Endothelial cell of umbilical vein (primary cell): Measurements from ENCODE around the gene C14orf119. TPM values are rescaled to one million over a fixed set of nuclear protein-coding genes. Genes with fewer than 3 reads are reported as not detected.

ENCODE experiments used
- BruUV-seq: library from RNA; stranded (reverse); fragments of 400-500 nt; replicated peaks from 2 replicates; lab custom pipeline; 2021; lab: Mats Ljungman, UMichigan
- CTCF ChIA-PET: fragments of 300-600, 350-600 bp; sonication (Branson Sonifier 250); formaldehyde crosslinking; loops from one replicate; lab custom pipeline; 2021; ENCODE audit warnings: antibody characterized with exemption, inconsistent platforms; lab: Charles Lee
- POLR2A ChIA-PET: fragments of 300-600, 350-600 bp; sonication (Branson Sonifier 250); formaldehyde crosslinking; loops from one replicate; lab custom pipeline; 2021; ENCODE audit warnings: antibody characterized with exemption, inconsistent platforms; lab: Charles Lee
- DNase-seq: peaks from one replicate; pipeline ENCODE4 v3.0.0-alpha.2; 2011; ENCODE audit warnings: low read depth, low spot score
- FAIRE-seq: peaks from 2 replicates; lab custom pipeline; 2011; peaks lifted over from hg19 to GRCh38; lab: Jason Lieb, UNC
- H2AFZ ChIP-seq: 2 replicates; pipeline ENCODE4 v1.6.0; 2012; ENCODE audit warnings: low read depth, low read length, control low read depth, inconsistent platforms
- H3K27ac ChIP-seq: 2 replicates; pipeline ENCODE4 v1.5.1; 2011; ENCODE audit warnings: low read depth, mild to moderate bottlenecking, control low read depth, low read length, moderate library complexity; ENCODE audit not compliant: insufficient read depth
- H3K27me3 ChIP-seq, 2 experiments: 2 replicates each; pipeline versions ENCODE4 v1.6.0 to v1.6.1; 2011; ENCODE audit warnings: low read length in 2 of 2, mixed read lengths in 1 of 2; ENCODE audit not compliant: control insufficient read depth in 2 of 2, insufficient read depth in 2 of 2
- H3K36me3 ChIP-seq, 2 experiments: 2 replicates in 1 of 2; 3 replicates in 1 of 2; pipeline ENCODE4 v1.5.1; 2011; ENCODE audit warnings: low read length in 2 of 2, mild to moderate bottlenecking in 1 of 2, moderate library complexity in 1 of 2; ENCODE audit not compliant: control insufficient read depth in 2 of 2, insufficient read depth in 2 of 2; ENCODE audit errors: extremely low read depth in 1 of 2
- H3K4me1 ChIP-seq: 3 replicates; pipeline ENCODE4 v1.5.1; 2011; ENCODE audit warnings: mild to moderate bottlenecking, low read length; ENCODE audit not compliant: control insufficient read depth, insufficient read depth; ENCODE audit errors: extremely low read depth
- H3K4me2 ChIP-seq: 2 replicates; pipeline ENCODE4 v1.6.1; 2011; ENCODE audit warnings: low read length, control low read depth, mixed read lengths; ENCODE audit not compliant: insufficient read depth
- H3K4me3 ChIP-seq, 3 experiments: fragments of 200-600 bp in 1 of 3; sonication (generic), shearing (Covaris generic) in 1 of 3; replicated peaks in 1 of 3; 2 replicates each; pipeline ENCODE4 v1.5.1; 2011 to 2016; ENCODE audit warnings: control low read depth in 3 of 3, low read length in 3 of 3, mild to moderate bottlenecking in 2 of 3, inconsistent platforms in 1 of 3, low read depth in 1 of 3, moderate library complexity in 1 of 3; ENCODE audit not compliant: insufficient read depth in 1 of 3
- H3K79me2 ChIP-seq: 2 replicates; pipeline ENCODE4 v1.6.0; 2012; ENCODE audit warnings: low read length, inconsistent platforms; ENCODE audit not compliant: control insufficient read depth, insufficient read depth
- H3K9ac ChIP-seq: replicated peaks from 2 replicates; pipeline ENCODE3; 2011; ENCODE audit warnings: low read length, control low read depth; ENCODE audit not compliant: insufficient read depth; ENCODE audit errors: extremely low read depth
- H3K9me1 ChIP-seq: replicated peaks from 3 replicates; pipeline ENCODE4 v1.6.0; 2011; ENCODE audit warnings: mild to moderate bottlenecking, low read length; ENCODE audit not compliant: control insufficient read depth, insufficient read depth; ENCODE audit errors: extremely low read depth
- H3K9me3 ChIP-seq: replicated peaks from 2 replicates; pipeline ENCODE4 v1.5.1; 2012; ENCODE audit warnings: low read length, inconsistent platforms; ENCODE audit not compliant: control insufficient read depth, insufficient read depth
- H4K20me1 ChIP-seq: replicated peaks from 2 replicates; pipeline ENCODE3; 2011; ENCODE audit warnings: mild to moderate bottlenecking, low read length; ENCODE audit not compliant: control insufficient read depth, insufficient read depth; ENCODE audit errors: extremely low read depth
- CTCF ChIP-seq, 2 donors: IDR thresholded peaks; 1 replicate in 1 of 2; 2 replicates in 1 of 2; pipeline ENCODE4 v1.5.1; 2011; ENCODE audit warnings: low read length in 2 of 2, mild to moderate bottlenecking in 2 of 2, moderate library complexity in 2 of 2, control low read depth in 1 of 2, inconsistent platforms in 1 of 2, low read depth in 1 of 2; ENCODE audit not compliant: insufficient read depth in 1 of 2; ENCODE audit errors: extremely low read depth in 1 of 2
- EZH2 ChIP-seq: IDR thresholded peaks from 2 replicates; pipeline ENCODE4 v1.6.1; 2012; ENCODE audit warnings: borderline replicate concordance, low read depth, mild to moderate bottlenecking, moderate library complexity, low read length, inconsistent platforms; ENCODE audit not compliant: severe bottlenecking
- FOS ChIP-seq: IDR thresholded peaks from 2 replicates; pipeline ENCODE4 v1.6.1; 2011; ENCODE audit warnings: mild to moderate bottlenecking, low read length, moderate library complexity, borderline replicate concordance; ENCODE audit not compliant: insufficient read depth
- GATA2 ChIP-seq: IDR thresholded peaks from 2 replicates; pipeline ENCODE4 v1.7.0; 2011; ENCODE audit warnings: low read depth, mild to moderate bottlenecking, moderate library complexity, mixed read lengths, low read length; ENCODE audit not compliant: insufficient read length, insufficient read depth
- JUN ChIP-seq: IDR thresholded peaks from 2 replicates; pipeline ENCODE4 v1.6.1; 2011; ENCODE audit warnings: borderline replicate concordance, low read depth; ENCODE audit not compliant: insufficient read length, insufficient read depth
- MYC ChIP-seq: IDR thresholded peaks from one replicate; pipeline ENCODE4 v1.6.1; 2011; ENCODE audit warnings: mild to moderate bottlenecking, low read depth, low read length
- POLR2A ChIP-seq: IDR thresholded peaks from 2 replicates; pipeline ENCODE4 v1.6.1; 2012; ENCODE audit warnings: low read depth, mild to moderate bottlenecking, control low read depth, low read length
- POLR2AphosphoS5 ChIP-seq: IDR thresholded peaks from 2 replicates; pipeline ENCODE4 v1.6.1; 2012; ENCODE audit warnings: low read depth, mild to moderate bottlenecking, control low read depth, low read length, moderate library complexity; ENCODE audit not compliant: insufficient read depth
- dilution Hi-C: fragments of 300-500 bp; cut with MboI; formaldehyde crosslinking; loops from one replicate; pipeline ENCODE4 v1.15.0; 2019; ENCODE audit warnings: low sequenced_read_pairs; ENCODE audit not compliant: extremely low pct_ligation_motif_present
- intact Hi-C: fragments of 100-400 bp; cut with micrococcal nuclease; formaldehyde crosslinking; loops from one replicate; pipeline ENCODE4 v1.10.0; 2022
- polyA plus RNA-seq, 4 experiments: library from polyadenylated mRNA; depleted of rRNA in 3 of 4; stranded (reverse) in 3 of 4; unstranded in 1 of 4; fragments of >200 nt; gene quantifications; 2 replicates each; pipeline versions ENCODE4 v1.2.1 to v1.2.3, GENCODE V29; 2011 to 2012; ENCODE audit warnings: missing spikeins in 1 of 4
- total RNA-seq: library from RNA; stranded (reverse); gene quantifications from 2 replicates; pipeline ENCODE4 v1.2.3, GENCODE V29; 2021
- TF ChIP-seq, protein P1 (sequence below): IDR thresholded peaks from 2 replicates; pipeline ENCODE4 v1.6.1; 2011; ENCODE audit not compliant: insufficient read depth, insufficient read length

C14orf119 gene
- total and polyA plus RNA-seq, 2 donors (not counting 3 experiments of a cell fraction or from before 2014, with no cell fraction given), result 58.3 to 60.5 TPM

GRCh38 chr14:23149745-23150144 is 54.4 kb downstream of the C14orf119 start:
- H3K79me2 ChIP-seq, result no peaks in the 10 kb centered on the region
- H4K20me1 ChIP-seq, result no peaks in the 10 kb centered on the region
- H2AFZ ChIP-seq, result no peak overlapping the region
- intact Hi-C loops (no loop called here), dilution Hi-C loops (no loop called here)
- H3K9me1 ChIP-seq, result no peaks in the 10 kb centered on the region
- TF ChIP-seq CTCF (IDR thresholded peaks at IDR 0.05; ENCODE audit: extremely low read depth in 1 of 2, insufficient read depth in 1 of 2, low read depth in 1 of 2, low read length in 2 of 2), result no peak
- no peak for TF ChIP-seq POLR2A
- TF ChIP-seq GATA2, result no peak
- no peak for TF ChIP-seq POLR2AphosphoS5
- TF ChIP-seq FOS, result no peak
- TF ChIP-seq, protein P1, sequence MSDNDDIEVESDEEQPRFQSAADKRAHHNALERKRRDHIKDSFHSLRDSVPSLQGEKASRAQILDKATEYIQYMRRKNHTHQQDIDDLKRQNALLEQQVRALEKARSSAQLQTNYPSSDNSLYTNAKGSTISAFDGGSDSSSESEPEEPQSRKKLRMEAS, result no peak
- no peak for TF ChIP-seq EZH2
- TF ChIP-seq MYC, result no peak
- TF ChIP-seq JUN, result no peak
- H3K4me2 ChIP-seq, result no peak overlapping the region
- H3K36me3 ChIP-seq, result no peaks in the 10 kb centered on the region
- no peaks in the 10 kb centered on the region for H3K9me3 ChIP-seq
- no peak overlapping the region for H3K27ac ChIP-seq
- H3K4me3 ChIP-seq, result no peak overlapping the region
- BruUV-seq, result no TSS peak
- H3K27me3 ChIP-seq, result no peaks in the 10 kb centered on the region
- CTCF ChIA-PET, result interaction anchor here (2.6 kb wide), 1 partner anchor 29 kb away, joined by 24 read pairs; no protein-coding TSS in a partner anchor
- DNase-seq (no peak), FAIRE-seq (peak; percentile 4)
- H3K9ac ChIP-seq, result no peak overlapping the region
- POLR2A ChIA-PET, result no interaction called here
- H3K4me1 ChIP-seq, result peaks cover 6% of the 10 kb centered on the region

Other genes with a start within 250 kb of the C14orf119 start
- gene LRP10, start 223.8 kb upstream of the C14orf119 start, total RNA-seq, result 119 and 123 TPM in 2 replicates
- gene LRP10, start 223.8 kb upstream of the C14orf119 start, polyA plus RNA-seq, result 157 and 192 TPM in 2 replicates
- gene REM2, start 212.3 kb upstream of the C14orf119 start, total RNA-seq, result 0.33 TPM in 1 of 2 replicates, not detected in the other
- 0.06 TPM in 1 of 2 replicates, not detected in the other for gene REM2, start 212.3 kb upstream of the C14orf119 start, polyA plus RNA-seq
- 61.0 and 68.9 TPM in 2 replicates for gene RBM23, start 176.4 kb upstream of the C14orf119 start, total RNA-seq
- gene RBM23, start 176.4 kb upstream of the C14orf119 start, polyA plus RNA-seq, result 67.7 and 73.3 TPM in 2 replicates
- 67.2 and 73.1 TPM in 2 replicates for gene PRMT5, start 166.1 kb upstream of the C14orf119 start, total RNA-seq
- gene PRMT5, start 166.1 kb upstream of the C14orf119 start, polyA plus RNA-seq, result 185 and 197 TPM in 2 replicates
- 33.8 and 37.4 TPM in 2 replicates for gene HAUS4, start 138.4 kb upstream of the C14orf119 start, total RNA-seq
- gene HAUS4, start 138.4 kb upstream of the C14orf119 start, polyA plus RNA-seq, result 23.5 and 30.3 TPM in 2 replicates
- gene AJUBA, start 113.0 kb upstream of the C14orf119 start, total RNA-seq, result 54.1 and 61.7 TPM in 2 replicates
- 50.0 and 50.7 TPM in 2 replicates for gene AJUBA, start 113.0 kb upstream of the C14orf119 start, polyA plus RNA-seq
- gene C14orf93, start 85.4 kb upstream of the C14orf119 start, total RNA-seq, result 5.4 and 7.1 TPM in 2 replicates
- 9.2 and 10.0 TPM in 2 replicates for gene C14orf93, start 85.4 kb upstream of the C14orf119 start, polyA plus RNA-seq
- gene PSMB5, start 60.6 kb upstream of the C14orf119 start, total RNA-seq, result 214 and 236 TPM in 2 replicates
- 459 and 464 TPM in 2 replicates for gene PSMB5, start 60.6 kb upstream of the C14orf119 start, polyA plus RNA-seq
- not detected in 2 replicates for gene PSMB11, start 53.3 kb upstream of the C14orf119 start, total RNA-seq
- not detected in 2 replicates for gene PSMB11, start 53.3 kb upstream of the C14orf119 start, polyA plus RNA-seq
- 20.2 and 21.7 TPM in 2 replicates for gene CDH24, start 38.0 kb upstream of the C14orf119 start, total RNA-seq
- gene CDH24, start 38.0 kb upstream of the C14orf119 start, polyA plus RNA-seq, result 52.9 and 63.1 TPM in 2 replicates
- gene ACIN1, start 369 bp upstream of the C14orf119 start, total RNA-seq, result 220 and 240 TPM in 2 replicates
- gene ACIN1, start 369 bp upstream of the C14orf119 start, polyA plus RNA-seq, result 136 and 146 TPM in 2 replicates
- not detected in 2 replicates for gene CIROP, start 9.5 kb downstream of the C14orf119 start, total RNA-seq
- not detected in 2 replicates for gene CIROP, start 9.5 kb downstream of the C14orf119 start, polyA plus RNA-seq
- not detected in 2 replicates for gene CEBPE, start 23.8 kb downstream of the C14orf119 start, total RNA-seq
- gene CEBPE, start 23.8 kb downstream of the C14orf119 start, polyA plus RNA-seq, result not detected in 2 replicates
- gene SLC7A8, start 88.2 kb downstream of the C14orf119 start, total RNA-seq, result 1.1 and 1.6 TPM in 2 replicates
- 0.76 and 0.88 TPM in 2 replicates for gene SLC7A8, start 88.2 kb downstream of the C14orf119 start, polyA plus RNA-seq
- gene RNF212B, start 142.4 kb downstream of the C14orf119 start, total RNA-seq, result not detected in 2 replicates
- gene RNF212B, start 142.4 kb downstream of the C14orf119 start, polyA plus RNA-seq, result not detected in 2 replicates
- 11.3 and 11.7 TPM in 2 replicates for gene HOMEZ, start 190.6 kb downstream of the C14orf119 start, total RNA-seq
- gene HOMEZ, start 190.6 kb downstream of the C14orf119 start, polyA plus RNA-seq, result 16.8 and 17.7 TPM in 2 replicates
- 4.1 and 7.4 TPM in 2 replicates for gene PPP1R3E, start 207.4 kb downstream of the C14orf119 start, total RNA-seq
- gene PPP1R3E, start 207.4 kb downstream of the C14orf119 start, polyA plus RNA-seq, result 3.2 and 4.3 TPM in 2 replicates
- gene BCL2L2, start 211.3 kb downstream of the C14orf119 start, total RNA-seq, result 24.3 and 26.2 TPM in 2 replicates
- gene BCL2L2, start 211.3 kb downstream of the C14orf119 start, polyA plus RNA-seq, result 14.7 and 19.9 TPM in 2 replicates
- 218 and 231 TPM in 2 replicates for gene PABPN1, start 226.0 kb downstream of the C14orf119 start, total RNA-seq
- 227 and 231 TPM in 2 replicates for gene PABPN1, start 226.0 kb downstream of the C14orf119 start, polyA plus RNA-seq